NCI-H69 (cell line): Measurements from ENCODE around the gene SLC25A13.

Experiments
- DNase-seq: peaks from one replicate; lab custom pipeline; 2025; lab: John Stamatoyannopoulos, UW

Gene SLC25A13

GRCh38 chr7:96322847-96323461, 1.1 kb upstream of the SLC25A13 start:
- peak; percentile 38 for DNase-seq

- DNase-seq = no peak
Measured at GRCh38 chr7:96322373-96322695, 436 bp upstream of the SLC25A13 start.

- peak; percentile 99 for DNase-seq
Measured at GRCh38 chr7:96321031-96321657, 754 bp downstream of the SLC25A13 start.

- DNase-seq = no peak
Measured at GRCh38 chr7:96320442-96320841, 1.5 kb downstream of the SLC25A13 start.

GRCh38 chr7:96319439-96319838, 2.5 kb downstream of the SLC25A13 start:
- DNase-seq = no peak

- peak; percentile 39 for DNase-seq
Measured at GRCh38 chr7:96316949-96317348, 4.9 kb downstream of the SLC25A13 start.

GRCh38 chr7:96315125-96315512, 6.8 kb downstream of the SLC25A13 start:
- DNase-seq = no peak

- peak; percentile 58 for DNase-seq
Measured at GRCh38 chr7:96314402-96315124, 7.3 kb downstream of the SLC25A13 start.

- no peak for DNase-seq
Measured at GRCh38 chr7:96313940-96314339, 8.0 kb downstream of the SLC25A13 start.

- DNase-seq = no peak
Measured at GRCh38 chr7:96312502-96312901, 9.4 kb downstream of the SLC25A13 start.

- DNase-seq = peak; percentile 29
Measured at GRCh38 chr7:96311967-96312366, 9.9 kb downstream of the SLC25A13 start.

- DNase-seq = no peak
Measured at GRCh38 chr7:96310110-96310509, 11.8 kb downstream of the SLC25A13 start.

GRCh38 chr7:96308950-96309263, 13.0 kb downstream of the SLC25A13 start:
- no peak for DNase-seq

GRCh38 chr7:96308253-96308949, 13.5 kb downstream of the SLC25A13 start:
- peak; percentile 67 for DNase-seq

- no peak for DNase-seq
Measured at GRCh38 chr7:96306385-96307125, 15.3 kb downstream of the SLC25A13 start.

GRCh38 chr7:96305915-96306314, 16.0 kb downstream of the SLC25A13 start:
- DNase-seq = peak; percentile 63

GRCh38 chr7:96304573-96304972, 17.3 kb downstream of the SLC25A13 start:
- DNase-seq = peak; percentile 53

GRCh38 chr7:96303686-96304443, 18.0 kb downstream of the SLC25A13 start:
- DNase-seq = no peak

- DNase-seq = no peak
Measured at GRCh38 chr7:96303105-96303685, 18.7 kb downstream of the SLC25A13 start.

- DNase-seq = peak; percentile 47
Measured at GRCh38 chr7:96300986-96301385, 20.9 kb downstream of the SLC25A13 start.

GRCh38 chr7:96300502-96300901, 21.4 kb downstream of the SLC25A13 start:
- peak; percentile 47 for DNase-seq
